Peyer's patch (tissue), 4 donors: Measurements from ENCODE around the gene PALS1.

Experiments used
- POLR2A ChIP-seq, 2 donors: fragments of 450-650 bp; IDR thresholded peaks; one replicate each; pipeline ENCODE4 v1.5.1; 2017; ENCODE audit warnings: antibody characterized with exemption in 2 of 2, mild to moderate bottlenecking in 2 of 2, moderate library complexity in 2 of 2
- TF ChIP-seq, protein P1 (sequence below), 6 experiments: fragments of 450-650 bp in 4 of 6; fragments of 200-600 bp in 2 of 6; sonication (generic) in 1 of 6; IDR thresholded peaks; one replicate each; pipeline ENCODE4 v1.5.1; 2017 to 2019; ENCODE audit warnings: antibody characterized with exemption in 6 of 6, mild to moderate bottlenecking in 3 of 6, moderate library complexity in 1 of 6

DNA sequence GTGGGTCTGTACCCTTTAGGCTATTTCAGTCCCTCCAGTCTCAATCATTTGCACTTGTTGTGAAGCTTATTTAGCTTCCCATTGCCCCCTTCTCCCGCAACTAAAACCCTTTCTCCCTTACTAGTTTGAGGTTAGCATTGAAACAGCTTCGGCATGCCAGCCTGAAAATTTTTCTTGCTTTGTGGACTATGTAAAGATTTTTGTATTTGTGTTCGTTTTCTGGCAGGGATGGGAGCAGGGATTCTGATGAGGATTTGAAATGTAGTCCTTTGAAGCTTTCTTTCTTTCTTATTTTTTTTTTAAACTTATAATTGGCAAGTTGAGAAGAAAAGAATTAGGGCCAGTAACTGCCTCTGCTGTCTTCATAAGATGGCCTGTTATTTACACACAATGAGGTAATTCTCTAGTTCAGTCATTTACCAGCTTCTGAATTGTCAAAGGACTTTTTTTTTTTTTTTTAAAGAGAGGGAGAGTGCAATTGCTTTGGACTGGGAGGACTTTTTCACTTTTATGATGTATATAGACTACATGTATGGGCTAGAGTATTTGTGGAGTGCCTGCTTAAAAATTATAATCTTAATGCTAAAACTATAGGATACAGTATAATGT is 29.0 kb downstream of the PALS1 start:
- TF ChIP-seq, protein P1, sequence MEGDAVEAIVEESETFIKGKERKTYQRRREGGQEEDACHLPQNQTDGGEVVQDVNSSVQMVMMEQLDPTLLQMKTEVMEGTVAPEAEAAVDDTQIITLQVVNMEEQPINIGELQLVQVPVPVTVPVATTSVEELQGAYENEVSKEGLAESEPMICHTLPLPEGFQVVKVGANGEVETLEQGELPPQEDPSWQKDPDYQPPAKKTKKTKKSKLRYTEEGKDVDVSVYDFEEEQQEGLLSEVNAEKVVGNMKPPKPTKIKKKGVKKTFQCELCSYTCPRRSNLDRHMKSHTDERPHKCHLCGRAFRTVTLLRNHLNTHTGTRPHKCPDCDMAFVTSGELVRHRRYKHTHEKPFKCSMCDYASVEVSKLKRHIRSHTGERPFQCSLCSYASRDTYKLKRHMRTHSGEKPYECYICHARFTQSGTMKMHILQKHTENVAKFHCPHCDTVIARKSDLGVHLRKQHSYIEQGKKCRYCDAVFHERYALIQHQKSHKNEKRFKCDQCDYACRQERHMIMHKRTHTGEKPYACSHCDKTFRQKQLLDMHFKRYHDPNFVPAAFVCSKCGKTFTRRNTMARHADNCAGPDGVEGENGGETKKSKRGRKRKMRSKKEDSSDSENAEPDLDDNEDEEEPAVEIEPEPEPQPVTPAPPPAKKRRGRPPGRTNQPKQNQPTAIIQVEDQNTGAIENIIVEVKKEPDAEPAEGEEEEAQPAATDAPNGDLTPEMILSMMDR (IDR thresholded peaks at IDR 0.05) = no peak
- TF ChIP-seq POLR2A (IDR thresholded peaks at IDR 0.05) = no peak
